Limb (tissue), 2 donors: ENCODE results near the gene MLLT3.
"Not testable (repeated sequence)": the region's sequence is repeated elsewhere in the genome, so short reads cannot be mapped to it uniquely, and the experiment has no call there.

Experiments
- DNase-seq, 2 donors: peaks; one replicate each; pipeline ENCODE4 v3.0.0-alpha.2; 2016; ENCODE audit errors: extremely low spot score in 2 of 2

MLLT3 gene

DNA sequence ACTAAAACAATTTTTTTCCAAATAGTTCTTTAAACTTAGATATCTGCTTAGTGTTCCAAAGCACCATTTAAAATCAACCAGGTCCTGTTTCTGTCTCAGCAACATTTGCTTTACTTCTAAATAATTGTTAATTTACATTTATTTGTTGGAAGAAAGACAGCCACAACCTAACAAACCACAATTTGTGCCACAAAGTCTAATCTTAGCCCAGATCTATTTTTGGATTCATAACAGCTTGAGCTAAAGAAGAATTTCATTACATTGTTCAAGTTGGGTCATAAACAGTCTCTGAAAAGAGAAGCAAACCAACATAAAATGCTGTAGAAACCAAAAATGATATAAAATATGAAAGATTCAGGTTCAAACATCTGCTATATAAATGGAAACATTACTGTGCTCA, 24.4 kb downstream of the MLLT3 start:
- DNase-seq, result no peak

DNA sequence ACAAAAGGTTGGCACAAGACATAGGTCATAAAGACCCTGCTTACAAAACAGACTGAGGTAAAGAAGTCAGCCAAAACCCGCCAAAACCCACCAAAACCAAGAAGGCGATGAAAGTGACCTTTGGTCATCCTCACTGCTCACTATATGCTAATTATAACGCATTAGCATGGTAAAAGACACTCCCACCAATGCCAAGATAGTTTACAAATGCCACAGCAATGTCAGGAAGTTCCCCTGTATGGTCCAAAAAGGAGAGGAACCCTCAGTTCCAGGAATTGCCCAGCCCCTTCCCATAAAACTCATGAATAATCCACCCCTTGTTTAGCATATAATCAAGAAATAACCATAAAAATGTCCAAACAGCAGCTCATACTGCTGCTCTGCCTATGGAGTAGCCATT, 27.7 kb downstream of the MLLT3 start:
- DNase-seq, result no peak

DNA sequence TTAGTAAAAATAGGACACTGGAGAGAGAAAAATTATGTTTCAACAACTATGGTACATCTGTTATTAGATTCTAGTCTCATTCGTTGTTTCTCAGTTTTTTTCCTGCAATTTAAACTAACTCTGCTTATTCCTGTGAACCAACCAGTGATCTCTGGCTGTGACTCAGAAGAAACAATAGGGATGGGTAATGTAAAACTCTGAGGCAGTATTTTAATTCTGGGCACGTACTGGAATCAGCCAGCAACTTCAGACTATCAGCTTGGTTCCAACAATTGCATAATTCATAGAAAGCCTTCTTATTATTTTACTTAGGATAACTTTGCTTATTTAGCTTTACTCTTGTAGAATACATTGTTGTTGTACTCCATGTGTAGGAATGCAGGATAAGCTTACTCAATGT, 28.8 kb downstream of the MLLT3 start:
- DNase-seq, result no peak

DNA sequence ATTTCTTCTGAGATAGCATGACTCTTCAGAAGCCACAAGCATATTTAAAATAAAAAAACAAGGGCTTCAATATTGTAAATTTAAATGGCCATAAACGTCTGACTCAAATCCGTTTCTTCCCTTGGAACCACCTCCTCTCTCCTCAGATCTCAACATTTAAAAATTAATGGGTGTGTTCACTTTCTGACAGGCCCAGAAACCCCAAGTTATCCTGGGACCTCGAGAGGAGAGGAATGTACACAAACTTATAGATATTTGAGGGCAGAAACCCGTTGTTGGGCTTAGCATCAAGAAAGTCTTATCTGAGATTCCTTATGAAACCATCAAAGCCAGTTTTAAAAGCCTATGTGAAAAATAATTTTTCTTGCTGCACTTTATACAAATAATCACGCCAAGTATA, 29.2 kb downstream of the MLLT3 start:
- no peak for DNase-seq

GRCh38 chr9:20592673-20593072, 29.6 kb downstream of the MLLT3 start:
- DNase-seq, result no peak

- no peak for DNase-seq
These were observed 31.1 kb downstream of the MLLT3 start for GRCh38 chr9:20591223-20591622.

DNA sequence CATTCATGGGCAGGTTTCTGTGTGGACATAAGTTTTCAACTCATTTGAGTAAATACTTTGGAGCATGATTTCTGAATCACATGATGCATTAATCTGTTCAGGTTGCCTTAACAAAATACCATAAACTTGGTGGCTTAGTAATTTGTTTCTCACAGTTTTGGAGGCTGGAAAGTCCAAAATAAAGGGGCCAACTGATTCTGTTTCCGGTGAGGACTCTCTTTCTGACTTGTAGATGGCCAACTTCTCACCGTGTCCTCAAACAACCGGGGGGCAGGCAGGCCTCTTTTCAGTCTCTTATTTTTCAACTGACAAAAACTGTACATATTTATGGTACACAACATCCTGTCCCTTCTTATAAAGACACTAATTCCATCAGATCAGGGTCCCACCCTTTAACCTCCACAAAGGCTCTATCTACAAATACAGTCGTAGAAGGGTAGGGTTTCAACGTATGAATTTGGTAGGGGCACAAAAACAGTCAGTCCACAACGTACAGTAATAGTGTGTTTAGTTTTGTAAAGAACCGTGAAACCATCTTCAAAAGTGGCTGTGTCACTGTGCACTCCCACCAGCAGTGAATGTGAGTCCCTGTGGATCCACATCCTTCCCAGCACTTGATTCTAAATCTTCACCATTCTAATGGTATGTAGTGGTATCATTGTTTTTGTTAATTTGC, 37.2 kb downstream of the MLLT3 start:
- DNase-seq, result no peak

DNA sequence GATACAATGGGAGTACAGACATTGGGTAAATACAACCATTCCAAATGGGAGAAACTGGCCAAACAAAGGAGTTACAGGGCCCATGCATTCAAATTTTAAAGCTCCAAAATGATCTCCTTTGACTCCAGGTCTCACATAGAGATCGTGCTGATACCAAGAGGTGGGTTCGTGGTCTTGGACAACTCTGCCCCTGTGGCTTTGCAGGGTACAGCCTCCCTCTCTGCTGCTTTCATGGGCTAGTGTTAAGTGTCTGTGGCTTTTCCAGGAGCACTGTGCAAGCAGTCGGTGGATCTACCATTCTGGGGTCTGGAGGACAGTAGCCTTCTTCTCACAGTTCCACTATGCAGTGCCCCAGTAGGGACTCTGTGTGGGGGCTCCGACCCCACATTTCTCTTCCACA, 39.2 kb downstream of the MLLT3 start:
- not testable (repeated sequence) for DNase-seq

DNA sequence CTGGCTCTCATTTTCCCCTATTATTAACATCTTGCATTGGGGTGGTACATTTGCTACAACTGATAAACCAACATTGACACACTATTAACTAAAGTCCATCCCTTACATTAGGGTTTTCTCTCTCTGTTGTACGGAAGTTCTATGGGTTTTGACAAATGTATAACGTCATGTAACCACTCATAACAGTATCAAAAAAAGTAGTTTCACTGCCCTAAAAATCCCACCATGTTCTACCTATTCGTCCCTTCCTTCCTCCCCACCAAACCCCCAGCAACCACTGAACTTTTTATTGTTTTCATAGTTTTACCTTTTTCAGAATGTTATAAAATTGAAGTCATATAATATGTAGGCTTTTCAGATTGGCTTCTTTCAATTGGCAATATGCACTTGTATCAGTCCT, 40.1 kb downstream of the MLLT3 start:
- DNase-seq, result no peak

- DNase-seq, result no peak
These were observed 41.6 kb downstream of the MLLT3 start for GRCh38 chr9:20580673-20581072.

DNA sequence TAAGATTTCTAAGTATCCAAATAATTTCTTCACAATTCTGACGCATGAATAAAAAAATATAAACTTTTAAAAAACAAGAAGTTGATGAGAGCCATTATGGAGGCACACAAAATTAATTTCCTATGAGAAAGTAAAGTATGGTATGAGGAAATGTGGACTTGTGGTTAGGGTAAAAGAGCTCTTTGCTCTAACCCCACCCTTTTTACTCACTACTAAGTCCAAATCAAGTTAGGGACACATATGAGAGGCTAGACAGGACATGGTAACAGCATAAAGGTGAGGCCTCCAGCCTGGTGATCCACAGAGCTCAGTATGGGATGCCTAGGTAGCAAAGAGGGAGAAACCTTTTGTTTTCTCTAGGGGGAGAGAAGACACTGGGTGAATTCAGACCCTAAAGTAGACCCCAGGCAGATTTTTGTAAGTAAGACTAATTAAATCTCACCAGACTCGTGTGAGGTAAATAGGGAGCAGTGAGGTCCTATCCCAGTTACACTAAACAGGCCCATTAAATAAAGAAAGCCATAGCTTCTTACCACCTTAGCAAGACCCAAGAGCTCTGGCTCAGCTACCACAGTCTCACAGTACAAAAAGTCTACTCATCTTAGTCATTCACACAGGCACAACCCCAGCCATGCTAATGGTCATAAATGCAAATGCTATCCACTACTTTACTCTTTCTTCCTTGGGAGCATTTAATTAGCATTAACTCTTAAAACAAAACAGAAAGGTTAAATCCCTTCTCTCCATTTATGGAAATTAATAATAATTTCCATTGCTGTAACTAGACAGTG, 42.6 kb downstream of the MLLT3 start:
- DNase-seq, result no peak

DNA sequence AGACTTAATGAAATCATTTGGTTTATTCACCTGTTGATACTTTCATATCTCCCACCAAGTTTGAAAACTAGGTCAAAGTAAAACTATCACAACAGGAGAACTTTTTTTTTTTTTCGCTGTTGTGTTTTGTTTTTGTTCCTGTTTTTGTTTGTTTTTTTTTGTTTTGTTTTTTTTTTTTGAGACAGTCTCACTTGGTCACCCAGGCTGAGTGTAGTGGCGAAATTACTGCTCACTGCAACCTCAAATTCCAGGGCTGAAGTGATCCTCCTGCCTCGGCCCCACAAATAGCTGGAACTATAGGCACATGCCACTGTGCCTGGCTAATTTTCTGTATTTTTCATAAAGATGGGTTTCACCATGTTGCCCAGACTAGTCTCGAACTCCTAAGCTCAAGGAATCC, 49.3 kb downstream of the MLLT3 start:
- DNase-seq, result no peak

GRCh38 chr9:20570756-20571155, 51.5 kb downstream of the MLLT3 start:
- DNase-seq, result no peak

DNA sequence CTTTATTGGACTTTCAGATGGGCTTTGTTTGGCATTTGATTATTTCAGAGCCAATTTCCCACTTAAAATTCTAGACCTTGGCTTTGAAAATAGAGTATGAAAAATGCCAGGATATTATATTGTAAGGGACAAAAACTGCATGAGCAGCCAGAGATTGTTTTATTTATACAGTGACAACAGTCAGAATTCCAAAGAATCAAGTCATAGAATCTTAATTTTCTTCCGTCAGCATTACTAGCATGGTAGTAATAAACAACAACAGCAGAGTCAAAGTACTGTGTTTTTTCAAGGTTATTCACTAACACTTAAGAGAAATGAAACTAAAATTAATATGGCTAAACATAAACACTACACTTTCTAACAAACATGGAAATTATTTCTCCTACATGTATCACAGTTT, 52.2 kb downstream of the MLLT3 start:
- DNase-seq, result no peak

DNA sequence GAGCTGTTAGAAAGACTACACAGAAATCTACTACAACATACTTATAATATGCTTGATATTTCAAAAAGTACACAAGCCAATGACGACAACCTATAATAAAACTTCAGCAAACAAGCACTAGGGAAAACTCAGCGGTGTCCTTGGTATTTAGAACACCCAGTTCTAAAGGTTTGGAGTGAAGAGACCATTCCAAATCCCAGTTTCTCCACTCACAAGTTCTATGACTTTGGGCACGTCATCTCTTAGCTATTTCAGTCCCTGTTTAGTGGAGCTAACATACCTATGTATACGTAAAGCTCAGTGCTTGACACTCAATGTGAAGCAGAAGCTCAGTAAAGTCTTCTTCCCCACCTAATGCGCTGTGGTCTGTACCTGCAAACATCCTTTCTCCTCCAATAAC, 52.8 kb downstream of the MLLT3 start:
- no peak for DNase-seq

DNA sequence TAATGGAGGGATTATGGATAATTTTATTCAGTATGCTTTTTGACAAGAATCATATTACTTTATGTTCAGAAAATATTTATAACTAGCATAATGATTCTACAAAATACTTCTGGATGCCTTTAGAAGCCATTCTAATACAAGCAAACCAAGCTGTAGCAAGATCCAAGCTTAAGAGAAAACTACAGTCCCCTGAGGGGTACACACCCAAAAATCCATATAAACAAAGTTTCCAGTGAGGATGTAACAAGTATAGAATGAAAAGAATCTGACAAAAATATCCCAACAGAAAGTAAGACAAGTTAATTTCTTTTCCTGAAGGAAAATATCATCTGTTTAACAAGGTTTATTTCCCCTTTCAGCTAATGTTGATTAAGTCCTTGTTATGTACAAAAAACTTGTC, 53.9 kb downstream of the MLLT3 start:
- DNase-seq, result no peak

DNA sequence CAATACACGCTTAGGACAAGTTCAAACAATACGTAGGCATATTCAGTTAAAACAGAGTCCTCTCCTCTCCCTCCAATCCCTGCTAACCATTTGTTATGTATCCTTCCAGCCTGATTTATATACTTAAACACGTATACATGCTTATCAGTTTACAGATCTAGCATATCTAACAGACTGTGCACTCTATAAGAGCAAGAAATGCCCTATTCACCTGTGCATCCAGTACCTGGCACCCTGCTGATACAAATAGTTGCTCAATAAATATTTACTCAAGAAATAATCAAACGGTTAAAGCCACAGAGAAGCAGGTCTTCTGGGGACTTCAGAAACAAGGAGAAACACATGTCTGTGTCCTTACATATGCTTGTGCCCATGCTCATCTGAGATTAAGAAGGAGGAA, 55.9 kb downstream of the MLLT3 start:
- DNase-seq, result no peak

DNA sequence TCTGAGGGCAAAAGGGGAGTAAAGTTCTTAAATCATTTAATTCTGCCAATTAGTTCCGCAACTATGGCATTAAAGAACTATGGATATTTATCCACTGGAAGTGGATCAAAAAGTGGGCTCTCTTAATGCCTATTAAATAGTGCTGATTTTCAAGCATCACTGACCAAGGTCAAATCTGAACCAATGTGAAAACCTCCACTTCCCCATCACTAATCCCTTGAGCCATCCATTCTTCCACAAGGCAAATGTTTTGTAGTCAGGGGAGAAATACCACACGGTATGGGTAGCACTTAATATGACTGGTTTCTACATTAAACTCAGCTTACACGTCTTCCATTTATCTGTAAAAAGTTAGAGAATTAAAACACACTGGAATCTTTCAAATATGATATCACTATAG, 57.6 kb downstream of the MLLT3 start:
- no peak for DNase-seq

GRCh38 chr9:20563917-20564316, 58.4 kb downstream of the MLLT3 start:
- DNase-seq, result no peak

GRCh38 chr9:20562051-20562450, 60.2 kb downstream of the MLLT3 start:
- no peak for DNase-seq

- no peak for DNase-seq
These were observed 60.8 kb downstream of the MLLT3 start for GRCh38 chr9:20561531-20561930.

DNA sequence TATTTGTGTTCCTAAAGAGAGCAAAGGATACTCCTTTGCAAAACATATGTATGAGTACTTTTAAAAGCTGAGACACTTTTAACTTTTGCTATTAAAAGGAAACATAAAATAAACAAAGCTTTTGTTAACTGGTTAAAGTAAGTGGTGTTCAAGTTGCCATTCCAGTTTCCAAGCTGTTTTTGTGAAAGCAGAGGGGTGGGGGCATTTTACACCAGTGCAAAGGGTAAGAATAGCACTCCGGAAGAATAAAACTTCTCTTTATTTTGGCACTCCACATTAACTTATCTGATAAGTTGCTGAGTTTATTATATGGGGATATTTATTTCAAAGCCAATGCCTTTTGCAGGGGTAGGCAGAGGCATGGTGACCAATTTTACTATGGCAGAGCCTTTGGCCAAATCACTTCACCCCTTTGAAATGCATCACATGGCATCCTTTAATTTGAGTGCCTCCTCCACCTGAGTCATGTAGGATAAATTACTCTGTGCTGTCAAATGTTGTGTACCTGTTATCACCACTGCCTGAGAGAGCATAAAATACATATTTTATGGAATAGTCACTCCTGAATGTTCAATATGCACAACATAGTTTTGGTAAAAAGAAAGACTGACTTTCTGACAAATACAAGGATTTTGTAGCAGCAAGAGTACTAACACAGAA, 62.9 kb downstream of the MLLT3 start:
- DNase-seq, result no peak

- no peak for DNase-seq
These were observed 63.7 kb downstream of the MLLT3 start for GRCh38 chr9:20558566-20559016.
